Uterus (tissue), 4 donors: ENCODE measurements around the gene NLGN1. TPM values are rescaled to one million over a fixed set of nuclear protein-coding genes. Genes with fewer than 3 reads are reported as not detected.

Experiments used
- DNase-seq, 2 donors: peaks; one replicate each; pipeline ENCODE4 v3.0.0-alpha.2; 2019 to 2020
- H3K27ac ChIP-seq, 2 donors: fragments of 200-600 bp; sonication (generic); 1 replicate in 1 of 2; 2 replicates in 1 of 2; pipeline ENCODE4 v1.5.1; 2016 to 2018
- H3K27me3 ChIP-seq, 2 donors: fragments of 200-600 bp; sonication (generic); one replicate each; pipeline ENCODE4 v1.5.1; 2018 to 2019; ENCODE audit warnings: control low read depth in 1 of 2
- H3K36me3 ChIP-seq, 2 donors: fragments of 200-600 bp; sonication (generic); one replicate each; pipeline ENCODE4 v1.5.1; 2019; ENCODE audit warnings: control low read depth in 1 of 2
- H3K4me1 ChIP-seq, 2 donors: fragments of 200-600 bp; sonication (generic); one replicate each; pipeline ENCODE4 v1.5.1; 2018 to 2019; ENCODE audit warnings: control low read depth in 1 of 2
- H3K4me3 ChIP-seq, 2 donors: fragments of 200-600 bp; sonication (generic); 1 replicate in 1 of 2; 2 replicates in 1 of 2; pipeline ENCODE4 v1.5.1; 2018 to 2019; ENCODE audit warnings: mild to moderate bottlenecking in 1 of 2
- H3K9me3 ChIP-seq, 2 donors: fragments of 200-600 bp; sonication (generic); one replicate each; pipeline ENCODE4 v1.5.1; 2019; ENCODE audit warnings: control low read depth in 1 of 2
- CTCF ChIP-seq, 4 experiments: fragments of 200-600 bp in 2 of 4; fragments of 450-650 bp in 2 of 4; sonication (generic) in 2 of 4; IDR thresholded peaks; one replicate each; pipeline ENCODE4 v1.5.1; 2016 to 2019; ENCODE audit warnings: antibody characterized with exemption in 4 of 4, mild to moderate bottlenecking in 2 of 4, moderate library complexity in 1 of 4
- POLR2A ChIP-seq, 2 donors: fragments of 450-650 bp; IDR thresholded peaks; one replicate each; pipeline ENCODE4 v1.6.1; 2016; ENCODE audit warnings: antibody characterized with exemption in 2 of 2, mild to moderate bottlenecking in 1 of 2, moderate library complexity in 1 of 2
- intact Hi-C: fragments of 100-400 bp; cut with DNase I; formaldehyde crosslinking; loops from one replicate; pipeline ENCODE4 v1.15.1; 2023; ENCODE audit warnings: low total_unique reads
- small RNA-seq: library from RNA; depleted of rRNA; stranded (forward); fragments of <200 nt; gene quantifications from one replicate; pipeline ENCODE3, GENCODE V24; 2016
- total RNA-seq, 4 donors: library from RNA; depleted of rRNA in 3 of 4; stranded (reverse); fragments of >200 nt in 3 of 4; gene quantifications; one replicate each; pipeline versions ENCODE4 v1.1.0 to v1.2.4, GENCODE V29; 2014 to 2023
- donor health status: DM: yes; HTN: yes; CAD: no.

NLGN1 gene
- total RNA-seq, 4 donors from 2014 or later, result 3.6 to 44.8 (median 9.8) TPM

- Histone ChIP-seq H3K27me3 (no peaks in the 10 kb centered on the region), H3K36me3 (no peaks in the 10 kb centered on the region), H3K4me3 (no peak overlapping the region), H3K27ac (no peak overlapping the region), H3K4me1 (no peaks in the 10 kb centered on the region), H3K9me3 (no peaks in the 10 kb centered on the region)
- TF ChIP-seq POLR2A (IDR thresholded peaks at IDR 0.05), result no peak
- TF ChIP-seq CTCF (IDR thresholded peaks at IDR 0.05), result no peak
- intact Hi-C loops, result no loop called here
- no peak for DNase-seq
These were observed 936.6 kb downstream of the NLGN1 start for GRCh38 chr3:174334111-174334510.

DNA sequence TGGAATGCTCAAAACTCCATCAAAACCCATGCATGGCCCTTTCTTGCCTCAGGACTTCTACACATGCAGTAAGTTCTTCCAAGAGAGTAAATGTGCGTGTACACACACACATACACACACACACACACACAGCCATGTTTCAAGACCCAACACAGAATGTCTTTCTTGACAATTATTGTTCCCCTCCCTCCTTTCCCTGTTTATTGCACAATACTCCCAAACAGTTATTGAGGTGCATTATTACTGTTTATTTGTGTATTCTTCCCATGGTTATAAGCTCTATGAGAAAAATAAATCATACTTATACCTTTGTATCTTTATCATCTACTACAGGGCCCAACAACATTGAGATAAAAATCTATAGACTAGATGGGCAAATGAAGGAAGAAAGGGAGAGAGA lies 937.8 kb downstream of the NLGN1 start:
- Histone ChIP-seq H3K4me1 (no peaks in the 10 kb centered on the region), H3K4me3 (no peak overlapping the region), H3K36me3 (no peaks in the 10 kb centered on the region), H3K27ac (no peak overlapping the region), H3K27me3 (no peaks in the 10 kb centered on the region), H3K9me3 (no peaks in the 10 kb centered on the region)
- intact Hi-C loops, result no loop called here
- TF ChIP-seq CTCF (IDR thresholded peaks at IDR 0.05) (no peak), POLR2A (IDR thresholded peaks at IDR 0.05) (no peak)
- no peak for DNase-seq

- no peak overlapping the region for H3K27ac ChIP-seq
- no peaks in the 10 kb centered on the region for H3K36me3 ChIP-seq
- no peak for DNase-seq
- no peaks in the 10 kb centered on the region for H3K27me3 ChIP-seq
- H3K4me3 ChIP-seq, result no peak overlapping the region
- no peaks in the 10 kb centered on the region for H3K4me1 ChIP-seq
- TF ChIP-seq CTCF (IDR thresholded peaks at IDR 0.05) (no peak), POLR2A (IDR thresholded peaks at IDR 0.05) (no peak)
- H3K9me3 ChIP-seq, result no peaks in the 10 kb centered on the region
- intact Hi-C loops, result no loop called here
These were observed 938.4 kb downstream of the NLGN1 start for GRCh38 chr3:174335910-174336309.

Small RNAs within 50 kb of the gene (small RNA-seq; reads per million reads assigned to genes)
- not detected for gene RN7SKP234
